DND-41 (cell line): ENCODE data around the gene FCAMR.

Experiments used
- CTCF ChIP-seq: IDR thresholded peaks from 2 replicates; pipeline ENCODE4 v1.5.1; 2012; ENCODE audit warnings: borderline replicate concordance, low read length, moderate library complexity, mild to moderate bottlenecking; ENCODE audit not compliant: poor library complexity, severe bottlenecking; ENCODE audit errors: extremely low read depth
- EZH2 ChIP-seq: IDR thresholded peaks from 3 replicates; pipeline ENCODE4 v1.6.1; 2012; ENCODE audit warnings: borderline replicate concordance, low read depth, mild to moderate bottlenecking, moderate library complexity, low read length, inconsistent platforms; ENCODE audit not compliant: severe bottlenecking

GRCh38 chr1:206957639-206958038 lies 12.6 kb downstream of the FCAMR start:
- no peak for TF ChIP-seq CTCF
- no peak for TF ChIP-seq EZH2
